GM12875 (cell line): ENCODE data around the gene PIGQ.

Experiments
- H3K4me3 ChIP-seq: one replicate; pipeline ENCODE4 v1.5.1; 2011; ENCODE audit warnings: low read depth, low read length, control low read depth
- TF ChIP-seq, protein P1 (sequence below): IDR thresholded peaks from 2 replicates; pipeline ENCODE4 v1.5.1; 2011; ENCODE audit warnings: low read depth, mild to moderate bottlenecking, control low read depth, inconsistent platforms, low read length, moderate library complexity, borderline replicate concordance; ENCODE audit not compliant: insufficient read depth

The PIGQ gene

DNA sequence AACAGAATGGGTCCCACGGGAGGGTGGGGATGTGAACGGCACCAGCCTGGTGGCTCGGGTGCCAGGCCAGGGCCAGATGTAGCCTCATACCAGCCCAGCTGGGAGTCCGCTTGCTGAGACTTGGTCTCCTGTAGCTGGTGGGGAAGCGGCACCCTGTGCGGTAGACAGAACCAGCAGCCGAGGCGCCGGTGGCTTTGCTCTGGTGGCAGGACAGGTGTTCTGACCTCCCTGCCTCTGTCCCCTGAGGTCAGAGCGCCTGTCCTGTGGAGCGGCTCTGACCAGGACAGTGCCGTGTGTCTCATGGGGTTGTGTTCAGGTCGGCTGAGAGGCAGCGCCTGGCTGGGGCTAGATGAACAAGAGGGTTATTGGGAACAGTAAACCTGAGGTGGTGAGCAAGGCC lies 40.2 kb downstream of the PIGQ start:
- TF ChIP-seq, protein P1, sequence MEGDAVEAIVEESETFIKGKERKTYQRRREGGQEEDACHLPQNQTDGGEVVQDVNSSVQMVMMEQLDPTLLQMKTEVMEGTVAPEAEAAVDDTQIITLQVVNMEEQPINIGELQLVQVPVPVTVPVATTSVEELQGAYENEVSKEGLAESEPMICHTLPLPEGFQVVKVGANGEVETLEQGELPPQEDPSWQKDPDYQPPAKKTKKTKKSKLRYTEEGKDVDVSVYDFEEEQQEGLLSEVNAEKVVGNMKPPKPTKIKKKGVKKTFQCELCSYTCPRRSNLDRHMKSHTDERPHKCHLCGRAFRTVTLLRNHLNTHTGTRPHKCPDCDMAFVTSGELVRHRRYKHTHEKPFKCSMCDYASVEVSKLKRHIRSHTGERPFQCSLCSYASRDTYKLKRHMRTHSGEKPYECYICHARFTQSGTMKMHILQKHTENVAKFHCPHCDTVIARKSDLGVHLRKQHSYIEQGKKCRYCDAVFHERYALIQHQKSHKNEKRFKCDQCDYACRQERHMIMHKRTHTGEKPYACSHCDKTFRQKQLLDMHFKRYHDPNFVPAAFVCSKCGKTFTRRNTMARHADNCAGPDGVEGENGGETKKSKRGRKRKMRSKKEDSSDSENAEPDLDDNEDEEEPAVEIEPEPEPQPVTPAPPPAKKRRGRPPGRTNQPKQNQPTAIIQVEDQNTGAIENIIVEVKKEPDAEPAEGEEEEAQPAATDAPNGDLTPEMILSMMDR, result no peak
- H3K4me3 ChIP-seq, result no peak overlapping the region

DNA sequence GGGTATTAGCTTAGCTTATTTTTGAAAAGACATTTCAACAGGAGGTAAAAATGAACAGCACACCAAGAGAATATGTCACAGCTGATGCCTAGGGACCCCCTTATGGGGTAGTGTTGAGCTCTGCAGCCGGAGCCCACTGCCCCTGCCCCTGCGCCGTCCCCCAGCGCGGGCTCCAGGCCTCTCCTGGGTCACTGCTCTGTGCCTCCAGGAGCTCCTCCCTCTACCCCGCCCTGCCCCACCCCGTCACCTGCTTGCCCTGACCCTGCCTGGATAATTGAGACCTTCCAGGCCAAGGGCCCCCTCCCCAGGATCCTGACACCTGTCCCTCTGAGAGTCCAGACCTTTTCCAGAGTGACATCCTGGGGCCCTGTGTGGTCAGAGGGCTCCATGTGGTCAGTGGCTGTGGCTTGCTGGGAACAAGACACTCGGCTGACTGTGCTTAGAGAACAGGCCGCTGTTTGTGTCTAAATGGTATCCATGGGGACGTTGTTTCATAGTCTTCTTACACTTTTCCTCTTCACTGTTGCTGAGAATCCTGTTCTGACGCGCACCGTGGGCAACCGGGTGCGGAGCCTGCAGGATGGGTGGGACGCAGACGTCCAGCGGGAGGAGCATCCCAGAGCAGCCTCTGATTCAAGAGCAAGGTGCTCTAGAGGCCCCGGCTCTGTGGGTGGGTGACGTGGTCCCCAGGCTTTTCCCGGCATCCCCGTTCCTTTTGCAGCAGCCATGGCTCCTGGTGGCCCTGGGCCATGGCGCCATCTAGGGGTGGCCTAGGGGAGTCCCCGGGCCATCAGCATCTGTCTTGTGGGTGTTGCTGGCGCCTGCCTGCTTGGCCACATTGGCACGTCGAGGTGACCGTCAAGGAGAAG lies 41.0 kb downstream of the PIGQ start:
- TF ChIP-seq, protein P1, result peak; percentile 55; the same call in 1 of the 2 replicates
- no peak overlapping the region for H3K4me3 ChIP-seq

DNA sequence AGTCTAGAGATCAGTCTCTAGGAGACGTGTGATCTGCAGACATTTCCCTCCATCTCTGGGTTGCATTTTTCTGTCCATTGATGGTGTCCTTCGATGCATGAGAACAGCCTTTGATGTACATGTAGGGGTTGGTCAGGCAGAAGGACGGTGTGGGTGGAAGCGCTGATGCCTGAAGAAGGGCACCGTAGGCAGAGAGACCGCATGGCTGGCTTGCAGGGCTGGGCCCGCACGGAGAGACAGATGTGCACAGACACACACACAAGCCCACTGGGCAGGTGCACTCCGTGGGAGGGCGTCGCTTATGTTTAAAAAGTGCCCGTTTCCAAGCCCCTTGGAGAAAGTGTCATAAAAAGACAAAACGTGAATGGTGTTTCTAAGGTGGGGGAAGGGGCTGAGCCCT lies 45.4 kb downstream of the PIGQ start:
- H3K4me3 ChIP-seq, result no peak overlapping the region
- TF ChIP-seq, protein P1, result no peak

DNA sequence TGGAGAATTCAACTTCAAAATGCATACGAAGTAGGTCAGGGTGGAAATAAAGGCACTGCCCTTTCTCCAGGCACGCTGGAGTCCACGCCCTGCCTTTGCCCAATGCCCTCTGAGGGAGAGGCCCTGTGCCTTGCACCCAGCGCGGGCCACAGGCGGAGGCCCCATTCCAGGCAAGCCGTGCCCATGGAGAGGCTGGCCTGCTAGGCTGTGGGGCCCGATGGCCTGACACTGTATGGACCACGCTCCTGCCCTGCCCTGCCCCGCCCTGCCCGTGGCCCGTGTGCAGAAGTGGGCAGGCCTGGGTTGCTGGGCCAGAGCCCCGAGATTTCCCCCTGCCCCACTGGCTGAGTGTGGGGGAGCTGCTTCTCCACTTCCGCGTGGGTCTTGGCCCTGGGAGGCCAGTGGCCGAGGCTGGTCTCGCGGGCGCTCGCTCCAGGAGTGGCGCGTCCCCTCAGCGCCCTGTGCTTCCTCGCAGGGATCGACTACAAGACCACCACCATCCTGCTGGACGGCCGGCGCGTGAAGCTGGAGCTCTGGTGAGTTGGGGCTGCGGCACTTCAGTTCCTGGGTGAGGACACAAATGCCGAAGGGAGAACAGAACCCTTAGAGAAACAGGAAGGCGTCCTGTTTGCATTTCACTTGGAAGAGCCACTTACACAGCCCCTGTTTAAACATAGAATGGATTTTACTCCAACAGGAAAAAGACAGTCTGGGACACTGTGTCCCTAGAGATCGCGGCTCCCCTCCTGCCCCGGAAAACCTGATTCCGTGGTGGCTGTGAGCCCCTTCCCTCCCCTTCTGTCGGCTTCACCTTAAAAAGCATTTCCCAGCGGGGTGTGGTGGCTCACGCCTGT lies 47.2 kb downstream of the PIGQ start:
- H3K4me3 ChIP-seq, result no peak overlapping the region
- TF ChIP-seq, protein P1, result no peak

DNA sequence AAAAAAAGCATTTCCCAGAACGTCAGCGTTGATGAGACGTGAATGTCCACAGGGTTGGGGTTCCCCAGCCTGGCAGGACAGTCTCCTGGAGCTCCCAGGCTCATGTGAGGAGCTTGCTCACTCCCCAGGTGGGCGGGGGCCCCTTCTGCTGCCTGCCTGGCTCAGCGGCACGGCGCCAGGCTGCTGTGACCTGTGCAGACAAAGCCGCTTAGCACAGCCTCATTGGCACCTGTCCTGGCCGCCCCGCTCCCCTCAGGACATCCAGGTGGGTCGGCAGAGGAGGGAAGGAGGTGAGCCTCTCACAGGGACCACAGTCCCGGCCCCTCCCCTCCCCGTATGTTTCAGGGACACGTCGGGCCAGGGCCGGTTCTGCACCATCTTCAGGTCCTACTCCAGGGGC lies 48.1 kb downstream of the PIGQ start:
- TF ChIP-seq, protein P1, result no peak
- H3K4me3 ChIP-seq, result no peak overlapping the region

DNA sequence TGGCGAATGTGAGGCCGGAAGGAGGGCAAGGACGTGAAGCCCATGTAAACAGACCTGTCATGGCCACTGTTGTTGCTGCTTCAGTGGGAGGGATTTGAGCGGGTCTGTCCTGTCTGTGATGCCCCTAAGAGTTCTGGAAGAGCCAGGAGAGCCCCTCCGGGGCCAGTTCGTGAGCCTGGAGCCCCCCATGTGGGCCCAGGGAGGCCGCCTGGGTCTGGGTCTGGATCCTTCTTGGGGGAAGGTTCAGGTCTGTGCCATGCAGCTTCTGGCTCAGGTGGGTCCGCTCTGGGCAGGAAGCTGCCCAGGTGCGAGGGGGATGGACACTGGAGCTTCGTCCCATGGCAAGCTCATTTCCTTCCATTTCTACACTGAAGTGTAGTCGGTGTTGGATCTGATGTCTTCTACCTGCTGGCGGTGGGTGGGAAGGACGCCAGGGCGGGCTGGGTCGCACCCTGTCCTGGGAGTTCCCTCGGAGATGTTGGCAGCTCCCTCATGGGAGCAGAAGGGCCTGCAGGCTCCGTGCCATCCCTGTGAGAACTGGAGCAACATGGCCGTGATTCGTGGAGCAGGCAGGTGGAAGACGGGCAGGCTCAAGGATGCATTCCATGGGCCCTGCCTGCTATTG lies 49.8 kb downstream of the PIGQ start:
- TF ChIP-seq, protein P1, result no peak
- no peak overlapping the region for H3K4me3 ChIP-seq
